Endothelial cell of umbilical vein (primary cell): ENCODE data around the gene MTPN. TPM values are rescaled to one million over a fixed set of nuclear protein-coding genes. Genes with fewer than 3 reads are reported as not detected.

Experiments used
- BruUV-seq: library from RNA; stranded (reverse); fragments of 400-500 nt; replicated peaks from 2 replicates; lab custom pipeline; 2021; lab: Mats Ljungman, UMichigan
- CTCF ChIA-PET: fragments of 300-600, 350-600 bp; sonication (Branson Sonifier 250); formaldehyde crosslinking; loops from one replicate; lab custom pipeline; 2021; ENCODE audit warnings: antibody characterized with exemption, inconsistent platforms; lab: Charles Lee
- POLR2A ChIA-PET: fragments of 300-600, 350-600 bp; sonication (Branson Sonifier 250); formaldehyde crosslinking; loops from one replicate; lab custom pipeline; 2021; ENCODE audit warnings: antibody characterized with exemption, inconsistent platforms; lab: Charles Lee
- DNase-seq: peaks from one replicate; pipeline ENCODE4 v3.0.0-alpha.2; 2011; ENCODE audit warnings: low read depth, low spot score
- FAIRE-seq: peaks from 2 replicates; lab custom pipeline; 2011; peaks lifted over from hg19 to GRCh38; lab: Jason Lieb, UNC
- H2AFZ ChIP-seq: 2 replicates; pipeline ENCODE4 v1.6.0; 2012; ENCODE audit warnings: low read depth, low read length, control low read depth, inconsistent platforms
- H3K27ac ChIP-seq: 2 replicates; pipeline ENCODE4 v1.5.1; 2011; ENCODE audit warnings: low read depth, mild to moderate bottlenecking, control low read depth, low read length, moderate library complexity; ENCODE audit not compliant: insufficient read depth
- H3K27me3 ChIP-seq, 2 experiments: 2 replicates each; pipeline versions ENCODE4 v1.6.0 to v1.6.1; 2011; ENCODE audit warnings: low read length in 2 of 2, mixed read lengths in 1 of 2; ENCODE audit not compliant: control insufficient read depth in 2 of 2, insufficient read depth in 2 of 2
- H3K36me3 ChIP-seq, 2 experiments: 2 replicates in 1 of 2; 3 replicates in 1 of 2; pipeline ENCODE4 v1.5.1; 2011; ENCODE audit warnings: low read length in 2 of 2, mild to moderate bottlenecking in 1 of 2, moderate library complexity in 1 of 2; ENCODE audit not compliant: control insufficient read depth in 2 of 2, insufficient read depth in 2 of 2; ENCODE audit errors: extremely low read depth in 1 of 2
- H3K4me1 ChIP-seq: 3 replicates; pipeline ENCODE4 v1.5.1; 2011; ENCODE audit warnings: mild to moderate bottlenecking, low read length; ENCODE audit not compliant: control insufficient read depth, insufficient read depth; ENCODE audit errors: extremely low read depth
- H3K4me2 ChIP-seq: 2 replicates; pipeline ENCODE4 v1.6.1; 2011; ENCODE audit warnings: low read length, control low read depth, mixed read lengths; ENCODE audit not compliant: insufficient read depth
- H3K4me3 ChIP-seq, 3 experiments: fragments of 200-600 bp in 1 of 3; sonication (generic), shearing (Covaris generic) in 1 of 3; replicated peaks in 1 of 3; 2 replicates each; pipeline ENCODE4 v1.5.1; 2011 to 2016; ENCODE audit warnings: control low read depth in 3 of 3, low read length in 3 of 3, mild to moderate bottlenecking in 2 of 3, inconsistent platforms in 1 of 3, low read depth in 1 of 3, moderate library complexity in 1 of 3; ENCODE audit not compliant: insufficient read depth in 1 of 3
- H3K79me2 ChIP-seq: 2 replicates; pipeline ENCODE4 v1.6.0; 2012; ENCODE audit warnings: low read length, inconsistent platforms; ENCODE audit not compliant: control insufficient read depth, insufficient read depth
- H3K9ac ChIP-seq: replicated peaks from 2 replicates; pipeline ENCODE3; 2011; ENCODE audit warnings: low read length, control low read depth; ENCODE audit not compliant: insufficient read depth; ENCODE audit errors: extremely low read depth
- H3K9me1 ChIP-seq: replicated peaks from 3 replicates; pipeline ENCODE4 v1.6.0; 2011; ENCODE audit warnings: mild to moderate bottlenecking, low read length; ENCODE audit not compliant: control insufficient read depth, insufficient read depth; ENCODE audit errors: extremely low read depth
- H3K9me3 ChIP-seq: replicated peaks from 2 replicates; pipeline ENCODE4 v1.5.1; 2012; ENCODE audit warnings: low read length, inconsistent platforms; ENCODE audit not compliant: control insufficient read depth, insufficient read depth
- H4K20me1 ChIP-seq: replicated peaks from 2 replicates; pipeline ENCODE3; 2011; ENCODE audit warnings: mild to moderate bottlenecking, low read length; ENCODE audit not compliant: control insufficient read depth, insufficient read depth; ENCODE audit errors: extremely low read depth
- EZH2 ChIP-seq: IDR thresholded peaks from 2 replicates; pipeline ENCODE4 v1.6.1; 2012; ENCODE audit warnings: borderline replicate concordance, low read depth, mild to moderate bottlenecking, moderate library complexity, low read length, inconsistent platforms; ENCODE audit not compliant: severe bottlenecking
- GATA2 ChIP-seq: IDR thresholded peaks from 2 replicates; pipeline ENCODE4 v1.7.0; 2011; ENCODE audit warnings: low read depth, mild to moderate bottlenecking, moderate library complexity, mixed read lengths, low read length; ENCODE audit not compliant: insufficient read length, insufficient read depth
- JUN ChIP-seq: IDR thresholded peaks from 2 replicates; pipeline ENCODE4 v1.6.1; 2011; ENCODE audit warnings: borderline replicate concordance, low read depth; ENCODE audit not compliant: insufficient read length, insufficient read depth
- MAX ChIP-seq: IDR thresholded peaks from 2 replicates; pipeline ENCODE4 v1.6.1; 2011; ENCODE audit not compliant: insufficient read depth, insufficient read length
- MYC ChIP-seq: IDR thresholded peaks from one replicate; pipeline ENCODE4 v1.6.1; 2011; ENCODE audit warnings: mild to moderate bottlenecking, low read depth, low read length
- POLR2A ChIP-seq: IDR thresholded peaks from 2 replicates; pipeline ENCODE4 v1.6.1; 2012; ENCODE audit warnings: low read depth, mild to moderate bottlenecking, control low read depth, low read length
- POLR2AphosphoS5 ChIP-seq: IDR thresholded peaks from 2 replicates; pipeline ENCODE4 v1.6.1; 2012; ENCODE audit warnings: low read depth, mild to moderate bottlenecking, control low read depth, low read length, moderate library complexity; ENCODE audit not compliant: insufficient read depth
- dilution Hi-C: fragments of 300-500 bp; cut with MboI; formaldehyde crosslinking; loops from one replicate; pipeline ENCODE4 v1.15.0; 2019; ENCODE audit warnings: low sequenced_read_pairs; ENCODE audit not compliant: extremely low pct_ligation_motif_present
- intact Hi-C: fragments of 100-400 bp; cut with micrococcal nuclease; formaldehyde crosslinking; loops from one replicate; pipeline ENCODE4 v1.10.0; 2022
- polyA plus RNA-seq, 4 experiments: library from polyadenylated mRNA; depleted of rRNA in 3 of 4; stranded (reverse) in 3 of 4; unstranded in 1 of 4; fragments of >200 nt; gene quantifications; 2 replicates each; pipeline versions ENCODE4 v1.2.1 to v1.2.3, GENCODE V29; 2011 to 2012; ENCODE audit warnings: missing spikeins in 1 of 4
- total RNA-seq: library from RNA; stranded (reverse); gene quantifications from 2 replicates; pipeline ENCODE4 v1.2.3, GENCODE V29; 2021

Gene MTPN
- total and polyA plus RNA-seq, 2 donors (not counting 3 experiments of a cell fraction or from before 2014, with no cell fraction given): 58.1 to 174 TPM

GRCh38 chr7:135978624-135979023 lies 1.5 kb upstream of the MTPN start:
- H3K27me3 ChIP-seq: no peaks in the 10 kb centered on the region
- ChIA-PET CTCF (no interaction called here), POLR2A (no interaction called here)
- H3K27ac ChIP-seq: no peak overlapping the region
- intact Hi-C loops: loop anchor here (5.0 kb wide), 1 partner anchor 1361 kb away; no protein-coding TSS in a partner anchor
- H2AFZ ChIP-seq: no peak overlapping the region
- no peaks in the 10 kb centered on the region for H4K20me1 ChIP-seq
- DNase-seq (no peak), FAIRE-seq (no peak)
- no peak overlapping the region for H3K9ac ChIP-seq
- dilution Hi-C loops: no loop called here
- H3K9me3 ChIP-seq: no peaks in the 10 kb centered on the region
- no peaks in the 10 kb centered on the region for H3K36me3 ChIP-seq
- peaks cover 35% of the 10 kb centered on the region for H3K79me2 ChIP-seq
- peaks cover 54% of the 10 kb centered on the region for H3K4me1 ChIP-seq
- H3K4me2 ChIP-seq: no peak overlapping the region
- no peaks in the 10 kb centered on the region for H3K9me1 ChIP-seq
- no peak for TF ChIP-seq POLR2A
- TF ChIP-seq MYC: no peak
- no peak for TF ChIP-seq EZH2
- BruUV-seq: no TSS peak
- H3K4me3 ChIP-seq: no peak overlapping the region

GRCh38 chr7:135977742-135978066 lies 545 bp upstream of the MTPN start:
- Histone ChIP-seq H3K36me3 (no peaks in the 10 kb centered on the region), H3K4me2 (peak overlapping the region; percentile 70), H3K9me1 (no peaks in the 10 kb centered on the region), H3K27ac (peak overlapping the region; percentile 81), H3K4me3 (peak overlapping the region in 2 of 3 experiments; percentile 90 to 96), H3K27me3 (no peaks in the 10 kb centered on the region), H3K9me3 (no peaks in the 10 kb centered on the region), H4K20me1 (peaks cover under 1% of the 10 kb centered on the region), H2AFZ (peak overlapping the region; percentile 51), H3K4me1 (peaks cover 54% of the 10 kb centered on the region), H3K79me2 (peaks cover 44% of the 10 kb centered on the region), H3K9ac (no peak overlapping the region)
- dilution Hi-C loops: no loop called here
- FAIRE-seq (no peak), DNase-seq (no peak)
- intact Hi-C loops: loop anchor here (1.0 to 5.0 kb wide), 3 partner anchors 34 to 1360 kb away; partner anchors contain the start of gene STMP1
- POLR2A ChIA-PET: no interaction called here
- BruUV-seq: TSS peak; percentile 3
- TF ChIP-seq POLR2A (no peak), GATA2 (no peak), MAX (no peak), MYC (no peak), JUN (no peak), POLR2AphosphoS5 (no peak), EZH2 (no peak)
- CTCF ChIA-PET: no interaction called here
